Measurements from ENCODE around the gene GLP1R. TPM values are rescaled to one million over a fixed set of nuclear protein-coding genes. Genes with fewer than 3 reads are reported as not detected.
"Not testable (repeated sequence)": the region's sequence is repeated elsewhere in the genome, so short reads cannot be mapped to it uniquely, and the experiment has no call there.

GLP1R gene
- total and polyA plus RNA-seq, 2 of the 13 experiments (the other 11 are each of a cell fraction or from before 2014, with no cell fraction given), result not detected

- H2AFZ ChIP-seq (ENCODE audit: low read length), result no peak overlapping the region
- no peaks in the 10 kb centered on the region for H3K4me1 ChIP-seq (ENCODE audit: insufficient read depth, low read length)
- H3K79me2 ChIP-seq (ENCODE audit: insufficient read depth, low read length), result no peaks in the 10 kb centered on the region
- no peak overlapping the region for H3K4me2 ChIP-seq (ENCODE audit: low read depth, low read length)
- DNase-seq (ENCODE audit: low spot score), result no peak
- H3K27ac ChIP-seq (ENCODE audit: extremely low read length, insufficient read depth, low read length), result no peak overlapping the region
- TF ChIP-seq JUND (CRISPR knock-in tag; IDR thresholded peaks at IDR 0.05) (no peak), NR2F2 (IDR thresholded peaks at IDR 0.05; ENCODE audit: borderline replicate concordance, low read depth) (no peak), ZNF839 (CRISPR knock-in tag; IDR thresholded peaks at IDR 0.05; ENCODE audit: borderline replicate concordance) (no peak), PLRG1 (conservative IDR thresholded peaks at IDR 0.05) (no peak), STAT5B (CRISPR knock-in tag; IDR thresholded peaks at IDR 0.05) (no peak), CCAR2 (optimal IDR thresholded peaks at IDR 0.05; ENCODE audit: low read depth, low read length) (no peak), MAFF (IDR thresholded peaks at IDR 0.05; ENCODE audit: low read depth, low read length) (no peak), HNRNPH1 (optimal IDR thresholded peaks at IDR 0.05; ENCODE audit: low read depth, low read length) (no peak), ZBTB39 (CRISPR knock-in tag; IDR thresholded peaks at IDR 0.05) (no peak), ZNF256 (CRISPR knock-in tag; conservative IDR thresholded peaks at IDR 0.05) (no peak), ZNF282 (IDR thresholded peaks at IDR 0.05; ENCODE audit: partially characterized antibody) (no peak), ZNF609 (CRISPR knock-in tag; IDR thresholded peaks at IDR 0.05; ENCODE audit: borderline replicate concordance) (no peak), EHMT2 (IDR thresholded peaks at IDR 0.05; ENCODE audit: borderline replicate concordance, low read depth, low read length) (no peak), ZFP36 (IDR thresholded peaks at IDR 0.05; ENCODE audit: borderline replicate concordance, low read depth, low read length, partially characterized antibody) (no peak)
- no peaks in the 10 kb centered on the region for H4K20me1 ChIP-seq (ENCODE audit: insufficient read depth, low read length)
- H3K27me3 ChIP-seq (ENCODE audit: control insufficient read depth in 1 of 2, insufficient read depth in 2 of 2, low read length in 2 of 2), result no peaks in the 10 kb centered on the region
- in situ Hi-C loops (cut with HindIII; ENCODE audit: extremely low pct_ligation_motif_present, low pct_unique_long_range_greater_than_20kb), result no loop called here
- ChIA-PET POLR2A (no interaction called here), CTCF (ENCODE audit: low intra/inter-chr PET ratio, low total read pairs) (no interaction called here)
- intact Hi-C loops (cut with micrococcal nuclease; ENCODE audit: unreplicated experiment), result no loop called here
- H3K9me3 ChIP-seq (ENCODE audit: low read length), result no peaks in the 10 kb centered on the region
- BruUV-seq (replicated peaks), result no TSS peak
- H3K36me3 ChIP-seq (replicated peaks in 1 of 2; ENCODE audit: control insufficient read depth in 1 of 2, insufficient read depth in 2 of 2, low read length in 2 of 2), result no peaks in the 10 kb centered on the region
- no peak for ATAC-seq
- no peak overlapping the region for H3K4me3 ChIP-seq (replicated peaks in 1 of 3; ENCODE audit: insufficient read depth in 1 of 3, low read depth in 2 of 3, low read length in 3 of 3)
- no peak for FAIRE-seq
- 0% methylated on average over 1 of the region's 1 CpG for WGBS (ENCODE audit: low lambda C conversion rate)
- no peak overlapping the region for H3K9ac ChIP-seq (ENCODE audit: insufficient read depth, low read depth, low read length)
Observed at GRCh38 chr6:39130691-39131090, 82.1 kb downstream of the GLP1R start.

- POLR2A ChIA-PET; ATAC-seq; H3K9ac ChIP-seq (ENCODE audit: insufficient read depth, low read depth, low read length); H3K36me3 ChIP-seq (replicated peaks in 1 of 2; ENCODE audit: control insufficient read depth in 1 of 2, insufficient read depth in 2 of 2, low read length in 2 of 2); DNase-seq (ENCODE audit: low spot score); H3K79me2 ChIP-seq (ENCODE audit: insufficient read depth, low read length); H3K4me3 ChIP-seq (replicated peaks in 1 of 3; ENCODE audit: insufficient read depth in 1 of 3, low read depth in 2 of 3, low read length in 3 of 3); H3K27ac ChIP-seq (ENCODE audit: extremely low read length, insufficient read depth, low read length); H2AFZ ChIP-seq (ENCODE audit: low read length); H3K4me1 ChIP-seq (ENCODE audit: insufficient read depth, low read length); intact Hi-C loops (cut with micrococcal nuclease; ENCODE audit: unreplicated experiment); FAIRE-seq; in situ Hi-C loops (cut with HindIII; ENCODE audit: extremely low pct_ligation_motif_present, low pct_unique_long_range_greater_than_20kb); BruUV-seq (replicated peaks); H3K9me3 ChIP-seq (ENCODE audit: low read length); H3K4me2 ChIP-seq (ENCODE audit: low read depth, low read length); CTCF ChIA-PET (ENCODE audit: low intra/inter-chr PET ratio, low total read pairs); H4K20me1 ChIP-seq (ENCODE audit: insufficient read depth, low read length); H3K27me3 ChIP-seq (ENCODE audit: control insufficient read depth in 1 of 2, insufficient read depth in 2 of 2, low read length in 2 of 2): not testable (repeated sequence)
- WGBS (ENCODE audit: low lambda C conversion rate), result 12% methylated on average over 3 of the region's 3 CpGs
Observed at GRCh38 chr6:39134761-39135160, 86.2 kb downstream of the GLP1R start.
